ENCODE measurements around the gene RUNDC3A. TPM values are rescaled to one million over a fixed set of nuclear protein-coding genes. Genes with fewer than 3 reads are reported as not detected.
A peak's percentile ranks its signal among the peaks of the same experiment; 100 is the strongest.

Gene RUNDC3A
- total and polyA plus RNA-seq, 2 of the 8 experiments (the other 6 are each of a cell fraction or from before 2014, with no cell fraction given) = 6.4 to 13.8 TPM

DNA sequence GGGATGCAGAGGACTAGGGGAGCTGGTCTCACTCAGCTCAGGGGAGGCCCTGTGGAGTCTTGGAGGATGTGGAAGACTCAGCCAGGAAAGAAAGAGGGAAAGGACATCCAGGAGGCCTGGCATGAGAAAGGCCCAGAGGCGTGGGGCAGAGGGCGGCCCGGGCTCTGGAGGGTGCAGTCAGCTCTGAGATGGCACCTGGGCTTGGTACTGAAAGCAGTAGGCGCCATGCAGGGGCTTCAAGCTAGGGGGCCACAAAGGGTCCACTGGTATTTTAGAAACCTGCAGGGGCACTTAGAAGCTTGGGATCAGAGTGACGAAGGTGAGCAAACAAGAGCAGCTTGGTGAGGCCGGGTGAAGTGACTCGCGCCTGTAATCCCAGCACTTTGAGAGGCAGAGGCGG, 49.7 kb downstream of the RUNDC3A start:
- Histone ChIP-seq H2AK5ac (ENCODE audit: low read depth, low read length) (no peak overlapping the region), H3K4ac (replicated peaks; ENCODE audit: insufficient read length, low read depth, low read length) (no peak overlapping the region), H3K9ac (replicated peaks in 1 of 4; ENCODE audit: extremely low read depth in 1 of 4, low read depth in 3 of 4, low read length in 3 of 4) (no peak overlapping the region), H2BK20ac (ENCODE audit: low read length) (no peak overlapping the region), H3K27me3 (replicated peaks in 1 of 4; ENCODE audit: control insufficient read depth in 3 of 4, extremely low read depth in 1 of 4, insufficient read depth in 3 of 4, low read length in 3 of 4) (no peaks in the 10 kb centered on the region; a peak in 2 of 7 replicates), H3K4me1 (replicated peaks in 1 of 4; ENCODE audit: control insufficient read depth in 3 of 4, insufficient read depth in 4 of 4, low read length in 3 of 4) (peaks cover 9 to 27% (median 20%) of the 10 kb centered on the region in 4 experiments), H3K23ac (ENCODE audit: insufficient read length) (no peak overlapping the region), H4K91ac (replicated peaks; ENCODE audit: insufficient read length, low read length) (no peak overlapping the region), H3K14ac (ENCODE audit: insufficient read length) (no peak overlapping the region), H3K4me3 (ENCODE audit: extremely low read depth in 1 of 4, insufficient read depth in 2 of 4, low read depth in 3 of 4, low read length in 4 of 4) (no peak overlapping the region), H4K5ac (ENCODE audit: insufficient read length, low read depth, low read length) (no peak overlapping the region), H3K9me3 (ENCODE audit: insufficient read depth in 2 of 2, low read depth in 1 of 2, low read length in 1 of 2) (no peaks in the 10 kb centered on the region), H4K8ac (ENCODE audit: extremely low read depth, insufficient read depth, low read length) (no peak overlapping the region), H3K23me2 (ENCODE audit: low read depth, low read length) (peaks cover 10% of the 10 kb centered on the region; the same call in 1 of the 2 replicates), H2BK120ac (replicated peaks; ENCODE audit: low read depth, low read length) (no peak overlapping the region), H2AFZ (ENCODE audit: low read length) (no peak overlapping the region), H3K79me2 (ENCODE audit: control insufficient read depth in 1 of 2, insufficient read depth in 2 of 2, low read length in 2 of 2) (peaks cover 0 to 7% of the 10 kb centered on the region in 2 experiments; a peak in 1 of 4 replicates), H3K36me3 (ENCODE audit: control insufficient read depth in 2 of 4, insufficient read depth in 4 of 4, low read length in 3 of 4) (peaks cover 0 to 6% (median 1%) of the 10 kb centered on the region in 4 experiments; a peak in 1 of 8 replicates), H2BK5ac (ENCODE audit: low read depth, low read length) (no peak overlapping the region), H3K4me2 (ENCODE audit: insufficient read depth in 1 of 2, low read depth in 2 of 2, low read length in 2 of 2) (no peak overlapping the region), H3K79me1 (ENCODE audit: low read depth, low read length) (peaks cover 12% of the 10 kb centered on the region), H4K20me1 (replicated peaks in 1 of 2; ENCODE audit: control insufficient read depth in 1 of 2, insufficient read depth in 2 of 2, low read length in 2 of 2) (peaks cover 3 to 27% of the 10 kb centered on the region in 2 experiments), H3K27ac (ENCODE audit: low read depth, low read length) (no peak overlapping the region), H3K18ac (ENCODE audit: extremely low read depth, low read length) (no peak overlapping the region), H3K56ac (replicated peaks; ENCODE audit: insufficient read length, low read depth, low read length) (no peak overlapping the region), H2BK15ac (ENCODE audit: low read length) (no peak overlapping the region), H2BK12ac (ENCODE audit: low read depth, low read length) (no peak overlapping the region)
- FAIRE-seq = no peak
- ChIA-PET POLR2A (ENCODE audit: partially characterized antibody) (interaction anchor here (0.7 to 2.0 kb wide), 5 partner anchors 11 to 189 kb away, joined by 3 to 6 read pairs (median 3); no protein-coding TSS in a partner anchor), CTCF (ENCODE audit: partially characterized antibody) (interaction anchor here (0.5 to 10.1 kb wide), 16 partner anchors 8 to 276 kb away, joined by 3 to 177 read pairs (median 3); partner anchors contain the start of gene GRN)
- no peak for DNase-seq (ENCODE audit: low read depth in 1 of 2, low spot score in 2 of 2)
- WGBS, 2 experiments (ENCODE audit: extremely low coverage in 1 of 2, insufficient coverage in 1 of 2, insufficient read length in 1 of 2, insufficient replicate concordance in 2 of 2, low coverage in 1 of 2, low lambda C conversion rate in 2 of 2, missing lambda C conversion rate in 1 of 2) = 92% methylated on average over 9 of the region's 9 CpGs; no CpG with 5 or more reads in 1 of the 2 experiments
- TF ChIP-seq PHF8 (conservative IDR thresholded peaks at IDR 0.05; ENCODE audit: low read depth, low read length) (no peak), CTCF (IDR thresholded peaks at IDR 0.05; ENCODE audit: control extremely low read depth in 1 of 3, insufficient read depth in 1 of 3, low read depth in 1 of 3, low read length in 3 of 3) (peak in 1 of 3 experiments; percentile 8; a peak in 1 of 4 replicates), CEBPB (IDR thresholded peaks at IDR 0.05; ENCODE audit: low read depth, low read length) (no peak), JUND (IDR thresholded peaks at IDR 0.05; ENCODE audit: low read length) (no peak), RBBP5 (IDR thresholded peaks at IDR 0.05; ENCODE audit: borderline replicate concordance, low read depth, low read length) (no peak)
